SK-N-SH (cell line): ENCODE measurements around the gene MOB2. TPM values are rescaled to one million over a fixed set of nuclear protein-coding genes. Genes with fewer than 3 reads are reported as not detected.

Source experiments
- CTCF ChIA-PET: fragments of 300-600, 350-600 bp; formaldehyde crosslinking; extraction: SDS; loops from one replicate; lab custom pipeline; 2021; lab: Yijun Ruan, JAX
- POLR2A ChIA-PET: fragments of 350-600 bp; sonication (Branson Sonifier 250); formaldehyde crosslinking; extraction: SDS; loops from one replicate; lab custom pipeline; 2020; ENCODE audit warnings: antibody characterized with exemption, inconsistent platforms; lab: Yijun Ruan, JAX
- DNase-seq: peaks from one replicate; pipeline ENCODE4 v3.0.0; 2012
- H2AFZ ChIP-seq: fragments of 200-600 bp; sonication (generic); 2 replicates; pipeline ENCODE4 v1.8.1; 2016; ENCODE audit warnings: antibody characterized with exemption, mild to moderate bottlenecking, low read depth
- H3F3A ChIP-seq: fragments of 200-600 bp; sonication (generic); replicated peaks from 2 replicates; pipeline ENCODE3; 2016; ENCODE audit warnings: antibody characterized with exemption, mild to moderate bottlenecking; ENCODE audit not compliant: insufficient read depth
- H3K27ac ChIP-seq, 2 experiments: fragments of 200-500 bp in 1 of 2; fragments of 200-600 bp in 1 of 2; sonication (Bioruptor generic) in 1 of 2; sonication (generic), shearing (Covaris generic) in 1 of 2; 2 replicates each; pipeline versions ENCODE4 v1.5.1 to v1.6.1; 2014 to 2016; ENCODE audit warnings: low read depth in 2 of 2, inconsistent platforms in 1 of 2, low read length in 1 of 2, mild to moderate bottlenecking in 1 of 2, mixed read lengths in 1 of 2
- H3K27me3 ChIP-seq: fragments of 200-600 bp; sonication (generic), shearing (Covaris generic); 2 replicates; pipeline ENCODE4 v1.6.1; 2016; ENCODE audit warnings: mixed run types; ENCODE audit not compliant: insufficient read depth
- H3K36me3 ChIP-seq, 2 experiments: fragments of 200-500 bp in 1 of 2; fragments of 200-600 bp in 1 of 2; sonication (Bioruptor generic) in 1 of 2; sonication (generic) in 1 of 2; replicated peaks in 1 of 2; 2 replicates each; pipeline versions ENCODE3 to v1.5.1; 2014 to 2016; ENCODE audit warnings: low read length in 1 of 2, mild to moderate bottlenecking in 1 of 2; ENCODE audit not compliant: insufficient read depth in 2 of 2, control insufficient read depth in 1 of 2
- H3K4me1 ChIP-seq, 2 experiments: fragments of 200-500 bp in 1 of 2; fragments of 200-600 bp in 1 of 2; sonication (Bioruptor generic) in 1 of 2; sonication (generic), shearing (Covaris generic) in 1 of 2; 2 replicates each; pipeline versions ENCODE4 v1.5.1 to v1.6.1; 2014 to 2016; ENCODE audit warnings: low read depth in 1 of 2, low read length in 1 of 2, mixed run types in 1 of 2; ENCODE audit not compliant: insufficient read depth in 2 of 2, control insufficient read depth in 1 of 2
- H3K4me2 ChIP-seq: fragments of 200-600 bp; sonication (generic), shearing (Covaris generic); 2 replicates; pipeline ENCODE4 v1.6.1; 2017; ENCODE audit warnings: mixed run types
- H3K4me3 ChIP-seq, 2 experiments: fragments of 200-500 bp in 1 of 2; fragments of 200-600 bp in 1 of 2; sonication (Bioruptor generic) in 1 of 2; sonication (generic), shearing (Covaris generic) in 1 of 2; 2 replicates each; pipeline versions ENCODE4 v1.5.1 to v1.8.1; 2014 to 2016; ENCODE audit warnings: low read depth in 2 of 2, inconsistent platforms in 1 of 2, low read length in 1 of 2, mild to moderate bottlenecking in 1 of 2, mixed read lengths in 1 of 2, moderate library complexity in 1 of 2
- H3K79me2 ChIP-seq: fragments of 200-600 bp; sonication (generic); 2 replicates; pipeline ENCODE4 v1.8.1; 2017; ENCODE audit warnings: mild to moderate bottlenecking; ENCODE audit not compliant: insufficient read depth
- H3K9ac ChIP-seq: fragments of 200-600 bp; sonication (generic); 2 replicates; pipeline ENCODE4 v1.6.1; 2017; ENCODE audit warnings: mixed run types
- H3K9me2 ChIP-seq: fragments of 200-600 bp; sonication (generic); 2 replicates; pipeline ENCODE4 v1.6.1; 2017; ENCODE audit warnings: mixed run types
- H3K9me3 ChIP-seq: fragments of 200-600 bp; sonication (generic); 2 replicates; pipeline ENCODE4 v1.6.1; 2017; ENCODE audit warnings: mixed run types, mild to moderate bottlenecking, moderate library complexity
- H4K20me1 ChIP-seq: fragments of 200-600 bp; sonication (generic); 2 replicates; pipeline ENCODE4 v1.6.1; 2017; ENCODE audit warnings: mild to moderate bottlenecking, mixed run types; ENCODE audit not compliant: insufficient read depth
- EP300 ChIP-seq, 2 experiments: IDR thresholded peaks; 2 replicates each; pipeline versions ENCODE4 v1.4.0 to v1.6.1; 2012; ENCODE audit warnings: borderline replicate concordance in 1 of 2, low read depth in 1 of 2, low read length in 1 of 2
- FOXM1 ChIP-seq: IDR thresholded peaks from 2 replicates; pipeline ENCODE4 v1.4.0; 2012; ENCODE audit warnings: low read depth, mild to moderate bottlenecking
- RCOR1 ChIP-seq: fragments of 150-350 bp; IDR thresholded peaks from 2 replicates; pipeline ENCODE4 v1.6.1; 2017; ENCODE audit warnings: antibody characterized with exemption, low read length
- TCF12 ChIP-seq: IDR thresholded peaks from 2 replicates; pipeline ENCODE4 v1.4.0; 2012
- USF2 ChIP-seq: fragments of 150-350 bp; IDR thresholded peaks from 2 replicates; pipeline ENCODE4 v1.6.1; 2017; ENCODE audit warnings: antibody characterized with exemption, low read length, low read depth, borderline replicate concordance
- YY1 ChIP-seq: IDR thresholded peaks from 2 replicates; pipeline ENCODE4 v1.4.0; 2012; ENCODE audit warnings: low read depth, mild to moderate bottlenecking
- WGBS: methylation state at CpG from one replicate; pipeline ENCODE4 v1.1.6; 2017; ENCODE audit warnings: low lambda C conversion rate; 5-methylcytosine and 5-hydroxymethylcytosine counted together
- polyA plus RNA-seq, 3 experiments: library from polyadenylated mRNA; depleted of rRNA; stranded (reverse); fragments of >200 nt; gene quantifications; 2 replicates each; pipeline ENCODE4 v1.2.3, GENCODE V29; 2012
- TF ChIP-seq, protein P1 (sequence below): IDR thresholded peaks from 2 replicates; pipeline ENCODE4; 2012
- TF ChIP-seq, protein P2 (sequence below): IDR thresholded peaks from 2 replicates; pipeline ENCODE4 v1.4.0; 2012; ENCODE audit warnings: low read depth, borderline replicate concordance
- TF ChIP-seq, protein P3 (sequence below): IDR thresholded peaks from 2 replicates; pipeline ENCODE4 v1.4.0; 2012; ENCODE audit warnings: low read depth

Gene MOB2
- polyA plus RNA-seq, 1 of the 3 experiments (the other 2 are of a cell fraction) = 45.8 TPM

DNA sequence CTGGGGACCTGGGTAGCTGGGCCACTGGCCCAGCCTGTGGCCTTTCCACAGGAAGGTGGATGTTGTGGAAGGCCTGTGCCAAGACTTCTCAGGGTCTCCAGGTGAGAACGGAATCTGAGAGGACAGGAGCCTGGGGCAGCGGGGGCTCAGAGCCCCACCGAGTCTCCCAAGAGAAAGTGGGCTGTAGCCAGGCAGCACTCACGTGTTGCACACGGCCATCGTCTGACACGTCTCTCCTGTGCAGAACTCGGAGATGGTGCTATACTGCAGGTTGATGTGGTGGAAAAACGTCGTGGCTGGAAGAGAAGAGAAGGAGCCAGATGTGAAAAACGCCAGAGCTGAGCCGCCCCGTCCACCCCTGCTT, 6.4 kb downstream of the MOB2 start:
- DNase-seq = no peak
- no peaks in the 10 kb centered on the region for H3K27me3 ChIP-seq
- no peaks in the 10 kb centered on the region for H3K9me2 ChIP-seq
- H3K4me1 ChIP-seq = no peaks in the 10 kb centered on the region; a peak in 1 of 4 replicates
- no peak overlapping the region for H3K4me2 ChIP-seq
- POLR2A ChIA-PET = no interaction called here
- H3K4me3 ChIP-seq = no peak overlapping the region
- peaks cover 11 to 40% of the 10 kb centered on the region in 2 experiments for H3K36me3 ChIP-seq
- peaks cover 37% of the 10 kb centered on the region for H4K20me1 ChIP-seq
- no peak overlapping the region for H3K9ac ChIP-seq
- no peaks in the 10 kb centered on the region for H3F3A ChIP-seq
- H3K9me3 ChIP-seq = no peaks in the 10 kb centered on the region
- H2AFZ ChIP-seq = no peak overlapping the region
- 87% methylated on average over 13 of the region's 13 CpGs for WGBS
- TF ChIP-seq RCOR1 (no peak), FOXM1 (no peak), USF2 (no peak)
- TF ChIP-seq, protein P1, sequence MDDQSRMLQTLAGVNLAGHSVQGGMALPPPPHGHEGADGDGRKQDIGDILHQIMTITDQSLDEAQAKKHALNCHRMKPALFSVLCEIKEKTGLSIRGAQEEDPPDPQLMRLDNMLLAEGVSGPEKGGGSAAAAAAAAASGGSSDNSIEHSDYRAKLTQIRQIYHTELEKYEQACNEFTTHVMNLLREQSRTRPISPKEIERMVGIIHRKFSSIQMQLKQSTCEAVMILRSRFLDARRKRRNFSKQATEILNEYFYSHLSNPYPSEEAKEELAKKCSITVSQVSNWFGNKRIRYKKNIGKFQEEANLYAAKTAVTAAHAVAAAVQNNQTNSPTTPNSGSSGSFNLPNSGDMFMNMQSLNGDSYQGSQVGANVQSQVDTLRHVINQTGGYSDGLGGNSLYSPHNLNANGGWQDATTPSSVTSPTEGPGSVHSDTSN = no peak
- TF ChIP-seq, protein P2, sequence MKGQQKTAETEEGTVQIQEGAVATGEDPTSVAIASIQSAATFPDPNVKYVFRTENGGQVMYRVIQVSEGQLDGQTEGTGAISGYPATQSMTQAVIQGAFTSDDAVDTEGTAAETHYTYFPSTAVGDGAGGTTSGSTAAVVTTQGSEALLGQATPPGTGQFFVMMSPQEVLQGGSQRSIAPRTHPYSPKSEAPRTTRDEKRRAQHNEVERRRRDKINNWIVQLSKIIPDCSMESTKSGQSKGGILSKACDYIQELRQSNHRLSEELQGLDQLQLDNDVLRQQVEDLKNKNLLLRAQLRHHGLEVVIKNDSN = no peak
- H3K27ac ChIP-seq = no peak overlapping the region
- CTCF ChIA-PET = interaction anchor here (2.1 kb wide), 1 partner anchor 35 kb away, joined by 9 read pairs; no protein-coding TSS in a partner anchor
- H3K79me2 ChIP-seq = peaks cover 13% of the 10 kb centered on the region; the same call in 1 of the 2 replicates

DNA sequence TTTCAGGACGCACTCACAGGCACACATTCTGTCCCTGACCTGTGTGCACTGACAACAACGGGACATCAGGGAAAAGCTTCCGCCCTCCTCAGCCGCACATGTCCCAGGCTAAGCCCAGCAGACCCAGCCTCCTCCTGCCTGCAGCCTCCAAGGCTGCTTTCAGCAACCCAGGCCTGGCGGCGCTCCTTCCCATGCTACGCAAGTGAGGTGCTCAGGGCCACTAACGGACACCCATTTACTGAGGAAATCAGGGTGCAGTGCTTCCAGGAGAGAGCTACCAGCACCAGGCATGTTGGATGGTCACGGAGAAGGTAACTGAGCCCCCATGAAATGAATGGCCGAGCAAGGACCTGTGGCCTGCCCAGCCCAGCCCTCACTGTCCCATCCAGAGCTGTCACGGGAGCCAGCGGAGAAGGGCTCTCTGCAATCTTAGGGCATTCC, 6.9 kb downstream of the MOB2 start:
- Histone ChIP-seq H3K79me2 (peaks cover 9% of the 10 kb centered on the region; the same call in 1 of the 2 replicates), H2AFZ (no peak overlapping the region), H4K20me1 (peaks cover 33% of the 10 kb centered on the region), H3F3A (no peaks in the 10 kb centered on the region), H3K36me3 (peaks cover 12 to 42% of the 10 kb centered on the region in 2 experiments), H3K9me3 (no peaks in the 10 kb centered on the region), H3K4me2 (no peak overlapping the region)
- no peak for DNase-seq
- POLR2A ChIA-PET = no interaction called here
- no peak for TF ChIP-seq YY1
- TF ChIP-seq EP300 (IDR thresholded peaks at IDR 0.05; ENCODE audit: borderline replicate concordance in 1 of 2, low read depth in 1 of 2, low read length in 1 of 2) = no peak
- TF ChIP-seq, protein P3, sequence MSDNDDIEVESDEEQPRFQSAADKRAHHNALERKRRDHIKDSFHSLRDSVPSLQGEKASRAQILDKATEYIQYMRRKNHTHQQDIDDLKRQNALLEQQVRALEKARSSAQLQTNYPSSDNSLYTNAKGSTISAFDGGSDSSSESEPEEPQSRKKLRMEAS = no peak
- no peak for TF ChIP-seq TCF12
- TF ChIP-seq, all 33 proteins: peak for 0
- Histone ChIP-seq H3K4me3 (no peak overlapping the region), H3K9ac (no peak overlapping the region), H3K27ac (no peak overlapping the region; a peak in 1 of 4 replicates), H3K9me2 (no peaks in the 10 kb centered on the region), H3K27me3 (no peaks in the 10 kb centered on the region), H3K4me1 (no peaks in the 10 kb centered on the region; a peak in 1 of 4 replicates)
- 96% methylated on average over 12 of the region's 12 CpGs for WGBS
- CTCF ChIA-PET = interaction anchor here (2.1 kb wide), 1 partner anchor 36 kb away, joined by 9 read pairs; no protein-coding TSS in a partner anchor
